ENCODE results near the gene ANKRD33B. TPM values are rescaled to one million over a fixed set of nuclear protein-coding genes. Genes with fewer than 3 reads are reported as not detected.
A peak's percentile ranks its signal among the peaks of the same experiment; 100 is the strongest.

The ANKRD33B gene
- total and polyA plus RNA-seq, 2 of the 8 experiments (the other 6 are each of a cell fraction or from before 2014, with no cell fraction given) = 6.9 to 20.6 TPM

- Histone ChIP-seq H3K9ac (replicated peaks in 1 of 4; ENCODE audit: extremely low read depth in 1 of 4, low read depth in 3 of 4, low read length in 3 of 4) (no peak overlapping the region), H3K27me3 (replicated peaks in 1 of 4; ENCODE audit: control insufficient read depth in 3 of 4, extremely low read depth in 1 of 4, insufficient read depth in 3 of 4, low read length in 3 of 4) (no peaks in the 10 kb centered on the region), H3K4me1 (replicated peaks in 1 of 4; ENCODE audit: control insufficient read depth in 3 of 4, insufficient read depth in 4 of 4, low read length in 3 of 4) (peaks cover 0 to 6% (median 5%) of the 10 kb centered on the region in 4 experiments; a peak in 4 of 7 replicates), H4K20me1 (replicated peaks in 1 of 2; ENCODE audit: control insufficient read depth in 1 of 2, insufficient read depth in 2 of 2, low read length in 2 of 2) (no peaks in the 10 kb centered on the region), H3K27ac (ENCODE audit: low read depth, low read length) (no peak overlapping the region), H3K79me2 (ENCODE audit: control insufficient read depth in 1 of 2, insufficient read depth in 2 of 2, low read length in 2 of 2) (no peaks in the 10 kb centered on the region), H3K56ac (replicated peaks; ENCODE audit: insufficient read length, low read depth, low read length) (no peak overlapping the region), H3K36me3 (ENCODE audit: control insufficient read depth in 2 of 4, insufficient read depth in 4 of 4, low read length in 3 of 4) (no peaks in the 10 kb centered on the region), H3K23ac (ENCODE audit: insufficient read length) (no peak overlapping the region), H4K5ac (ENCODE audit: insufficient read length, low read depth, low read length) (no peak overlapping the region), H3K9me3 (ENCODE audit: insufficient read depth in 2 of 2, low read depth in 1 of 2, low read length in 1 of 2) (no peaks in the 10 kb centered on the region), H2AFZ (ENCODE audit: low read length) (no peak overlapping the region), H2BK120ac (replicated peaks; ENCODE audit: low read depth, low read length) (no peak overlapping the region), H3K4me2 (ENCODE audit: insufficient read depth in 1 of 2, low read depth in 2 of 2, low read length in 2 of 2) (no peak overlapping the region), H3K4me3 (ENCODE audit: extremely low read depth in 1 of 4, insufficient read depth in 2 of 4, low read depth in 3 of 4, low read length in 4 of 4) (no peak overlapping the region), H3K14ac (ENCODE audit: insufficient read length) (no peak overlapping the region), H3K79me1 (ENCODE audit: low read depth, low read length) (no peaks in the 10 kb centered on the region), H2BK15ac (ENCODE audit: low read length) (no peak overlapping the region), H3K4ac (replicated peaks; ENCODE audit: insufficient read length, low read depth, low read length) (no peak overlapping the region), H3K23me2 (ENCODE audit: low read depth, low read length) (no peaks in the 10 kb centered on the region), H2BK5ac (ENCODE audit: low read depth, low read length) (no peak overlapping the region), H2BK12ac (ENCODE audit: low read depth, low read length) (no peak overlapping the region), H4K8ac (ENCODE audit: extremely low read depth, insufficient read depth, low read length) (peak overlapping the region; percentile 38; the same call in 1 of the 2 replicates), H2BK20ac (ENCODE audit: low read length) (no peak overlapping the region), H2AK5ac (ENCODE audit: low read depth, low read length) (no peak overlapping the region), H3K18ac (ENCODE audit: extremely low read depth, low read length) (no peak overlapping the region), H4K91ac (replicated peaks; ENCODE audit: insufficient read length, low read length) (no peak overlapping the region)
- WGBS, 2 experiments (ENCODE audit: extremely low coverage in 1 of 2, insufficient coverage in 1 of 2, insufficient read length in 1 of 2, insufficient replicate concordance in 2 of 2, low coverage in 1 of 2, low lambda C conversion rate in 2 of 2, missing lambda C conversion rate in 1 of 2) = 82% methylated on average over 15 of the region's 15 CpGs; no CpG with 5 or more reads in 1 of the 2 experiments
- TF ChIP-seq SP4 (IDR thresholded peaks at IDR 0.05; ENCODE audit: low read length) (no peak), ASH2L (IDR thresholded peaks at IDR 0.05; ENCODE audit: low read length) (no peak)
- FAIRE-seq (no peak), DNase-seq (ENCODE audit: low read depth in 1 of 2, low spot score in 2 of 2) (no peak)
- ChIA-PET POLR2A (ENCODE audit: partially characterized antibody) (no interaction called here), CTCF (ENCODE audit: partially characterized antibody) (interaction anchor here (0.6 to 1.4 kb wide), 7 partner anchors 10 to 138 kb away, joined by 3 to 8 read pairs (median 4); no protein-coding TSS in a partner anchor)
Observed at GRCh38 chr5:10602031-10602806, 38.3 kb downstream of the ANKRD33B start.
